NB4 (cell line): ENCODE measurements around the gene PPIF.

Experiments used
- DNase-seq: peaks from one replicate; pipeline ENCODE4 v3.0.0; 2010; ENCODE audit warnings: low read depth
- H3K4me3 ChIP-seq: one replicate; pipeline ENCODE4 v1.5.1; 2011; ENCODE audit warnings: mild to moderate bottlenecking, low read depth, low read length, moderate library complexity
- MYC ChIP-seq: IDR thresholded peaks from 2 replicates; pipeline ENCODE4 v1.6.1; 2011; ENCODE audit warnings: low read depth, low read length
- POLR2A ChIP-seq: IDR thresholded peaks from 2 replicates; pipeline ENCODE4 v1.6.1; 2011; ENCODE audit warnings: mild to moderate bottlenecking; ENCODE audit not compliant: insufficient read length; ENCODE audit errors: extremely low read depth
- TF ChIP-seq, protein P1 (sequence below): IDR thresholded peaks from 2 replicates; pipeline ENCODE4 v1.6.1; 2011; ENCODE audit warnings: low read depth, low read length
- TF ChIP-seq, protein P2 (sequence below): IDR thresholded peaks from one replicate; pipeline ENCODE4 v1.5.1; 2012; ENCODE audit warnings: low read depth, low read length

Gene PPIF

DNA sequence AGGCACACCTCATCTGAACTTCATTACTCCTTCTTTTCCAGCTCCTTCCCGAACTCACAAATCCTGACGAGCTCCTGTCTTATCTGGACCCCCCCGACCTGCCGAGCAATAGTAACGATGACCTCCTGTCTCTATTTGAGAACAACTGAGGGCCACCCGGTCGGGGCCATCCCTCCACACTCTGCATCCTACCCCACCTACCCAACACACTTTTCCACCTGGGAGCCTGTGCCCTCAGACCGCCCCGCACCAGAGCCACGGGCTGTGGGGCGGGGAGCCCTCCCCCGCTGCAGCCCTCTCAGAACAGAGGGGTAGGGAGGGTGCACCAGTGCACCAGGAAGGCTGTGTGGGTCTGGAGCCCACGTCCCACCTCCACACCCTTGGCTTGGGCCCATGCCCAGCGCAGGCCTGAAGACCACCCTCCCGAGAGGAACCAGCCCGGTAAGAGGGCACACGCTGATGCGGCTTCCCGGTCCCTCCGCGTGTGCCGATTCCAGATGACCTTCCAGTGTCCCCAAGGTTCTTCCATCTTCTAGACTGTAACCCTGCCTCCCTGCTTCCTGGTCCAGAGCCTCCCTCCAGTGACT lies 34.6 kb upstream of the PPIF start:
- TF ChIP-seq MYC (no peak), POLR2A (no peak)
- TF ChIP-seq, protein P1, sequence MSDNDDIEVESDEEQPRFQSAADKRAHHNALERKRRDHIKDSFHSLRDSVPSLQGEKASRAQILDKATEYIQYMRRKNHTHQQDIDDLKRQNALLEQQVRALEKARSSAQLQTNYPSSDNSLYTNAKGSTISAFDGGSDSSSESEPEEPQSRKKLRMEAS, result no peak
- TF ChIP-seq, protein P2, sequence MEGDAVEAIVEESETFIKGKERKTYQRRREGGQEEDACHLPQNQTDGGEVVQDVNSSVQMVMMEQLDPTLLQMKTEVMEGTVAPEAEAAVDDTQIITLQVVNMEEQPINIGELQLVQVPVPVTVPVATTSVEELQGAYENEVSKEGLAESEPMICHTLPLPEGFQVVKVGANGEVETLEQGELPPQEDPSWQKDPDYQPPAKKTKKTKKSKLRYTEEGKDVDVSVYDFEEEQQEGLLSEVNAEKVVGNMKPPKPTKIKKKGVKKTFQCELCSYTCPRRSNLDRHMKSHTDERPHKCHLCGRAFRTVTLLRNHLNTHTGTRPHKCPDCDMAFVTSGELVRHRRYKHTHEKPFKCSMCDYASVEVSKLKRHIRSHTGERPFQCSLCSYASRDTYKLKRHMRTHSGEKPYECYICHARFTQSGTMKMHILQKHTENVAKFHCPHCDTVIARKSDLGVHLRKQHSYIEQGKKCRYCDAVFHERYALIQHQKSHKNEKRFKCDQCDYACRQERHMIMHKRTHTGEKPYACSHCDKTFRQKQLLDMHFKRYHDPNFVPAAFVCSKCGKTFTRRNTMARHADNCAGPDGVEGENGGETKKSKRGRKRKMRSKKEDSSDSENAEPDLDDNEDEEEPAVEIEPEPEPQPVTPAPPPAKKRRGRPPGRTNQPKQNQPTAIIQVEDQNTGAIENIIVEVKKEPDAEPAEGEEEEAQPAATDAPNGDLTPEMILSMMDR, result no peak
- DNase-seq, result no peak
- H3K4me3 ChIP-seq, result no peak overlapping the region

GRCh38 chr10:79313320-79313719 lies 33.9 kb upstream of the PPIF start:
- H3K4me3 ChIP-seq, result no peak overlapping the region
- no peak for DNase-seq
- TF ChIP-seq, protein P1, result no peak
- no peak for TF ChIP-seq POLR2A
- TF ChIP-seq, protein P2, result no peak
- no peak for TF ChIP-seq MYC

DNA sequence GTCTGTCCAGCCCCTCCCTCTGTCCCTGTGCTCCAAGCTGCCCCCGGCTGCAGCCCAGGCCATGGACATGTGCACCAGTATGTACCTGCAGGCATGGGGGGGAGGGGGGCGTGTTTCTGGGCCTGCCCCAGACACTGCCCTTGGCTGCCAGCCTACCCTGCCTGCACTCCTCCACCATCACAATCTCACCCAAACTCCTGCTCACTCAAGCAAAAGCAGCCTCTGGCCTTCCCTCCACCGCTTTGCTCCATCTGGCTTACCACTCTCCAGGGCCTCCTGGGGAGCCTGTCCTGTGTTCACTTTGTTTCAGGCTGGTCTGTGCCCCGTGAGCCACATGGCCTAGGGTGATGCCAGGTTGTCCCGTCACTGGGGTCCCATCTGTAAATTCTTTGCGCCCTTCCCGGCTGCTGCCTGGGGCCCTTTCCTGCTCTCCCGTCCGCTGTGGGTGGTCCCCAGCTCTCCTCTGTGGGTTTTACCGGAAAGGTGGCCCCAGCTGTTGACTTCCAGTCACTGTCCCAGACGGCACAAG lies 33.3 kb upstream of the PPIF start:
- no peak for TF ChIP-seq MYC
- TF ChIP-seq, protein P2, result no peak
- TF ChIP-seq, protein P1, result no peak
- TF ChIP-seq POLR2A, result no peak
- H3K4me3 ChIP-seq, result no peak overlapping the region
- no peak for DNase-seq

- TF ChIP-seq, protein P1, result no peak
- TF ChIP-seq MYC (no peak), POLR2A (no peak)
- TF ChIP-seq, protein P2, result no peak
- no peak for DNase-seq
- H3K4me3 ChIP-seq, result no peak overlapping the region
Measured at GRCh38 chr10:79314761-79315601, 32.3 kb upstream of the PPIF start.

DNA sequence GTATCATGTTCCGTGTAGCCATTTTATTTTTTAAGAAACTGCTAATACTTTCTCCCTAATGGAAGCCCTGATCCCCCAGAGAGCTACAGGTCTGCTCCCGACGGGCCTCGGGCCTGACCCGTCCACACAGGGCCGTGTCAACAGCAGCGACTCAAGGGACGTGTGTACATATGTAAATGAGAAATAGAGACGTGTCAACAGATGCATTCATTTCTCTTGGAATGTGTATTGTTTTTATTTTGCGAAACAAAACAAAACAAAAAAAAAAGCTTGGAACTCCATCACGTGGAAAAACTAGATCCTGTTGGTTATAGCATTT lies 31.7 kb upstream of the PPIF start:
- no peak for TF ChIP-seq MYC
- TF ChIP-seq, protein P1, result no peak
- no peak for TF ChIP-seq POLR2A
- TF ChIP-seq, protein P2, result no peak
- DNase-seq, result no peak
- no peak overlapping the region for H3K4me3 ChIP-seq
